Gastroesophageal sphincter (tissue), 3 donors: Measurements from ENCODE around the gene GPR39.

Experiments used
- EP300 ChIP-seq: sonication (generic); formaldehyde crosslinking; IDR thresholded peaks from one replicate; pipeline ENCODE4 v1.6.1; 2017; ENCODE audit warnings: antibody characterized with exemption, mild to moderate bottlenecking
- POLR2A ChIP-seq, 2 donors: fragments of 450-650 bp; IDR thresholded peaks; one replicate each; pipeline ENCODE4 v1.6.1; 2017; ENCODE audit warnings: antibody characterized with exemption in 2 of 2, mild to moderate bottlenecking in 2 of 2, moderate library complexity in 1 of 2
- TF ChIP-seq, protein P1 (sequence below), 4 experiments: fragments of 200-600 bp in 2 of 4; fragments of 450-650 bp in 2 of 4; sonication (generic) in 1 of 4; IDR thresholded peaks; one replicate each; pipeline ENCODE4 v1.5.1; 2017 to 2019; ENCODE audit warnings: antibody characterized with exemption in 4 of 4, mild to moderate bottlenecking in 2 of 4, moderate library complexity in 2 of 4

DNA sequence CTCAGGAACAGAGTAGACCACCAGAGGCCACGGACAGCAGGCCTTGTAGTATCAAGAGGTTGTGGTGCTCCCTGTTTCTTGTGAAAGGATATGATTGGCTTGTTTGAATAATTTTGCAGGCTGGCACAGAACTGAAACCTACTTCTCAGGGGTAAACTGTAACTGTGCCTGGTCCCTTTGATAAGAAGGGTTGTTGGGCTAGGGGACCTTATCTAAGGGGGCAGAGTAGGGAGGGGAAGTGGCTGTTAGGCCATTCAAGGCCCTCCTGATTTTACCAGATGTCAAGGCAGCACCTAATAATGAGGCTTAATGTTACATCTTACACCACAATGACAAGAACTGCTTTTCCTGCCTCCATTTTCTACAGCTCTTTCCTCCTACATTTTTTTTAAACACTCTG lies 45.6 kb downstream of the GPR39 start:
- TF ChIP-seq, protein P1, sequence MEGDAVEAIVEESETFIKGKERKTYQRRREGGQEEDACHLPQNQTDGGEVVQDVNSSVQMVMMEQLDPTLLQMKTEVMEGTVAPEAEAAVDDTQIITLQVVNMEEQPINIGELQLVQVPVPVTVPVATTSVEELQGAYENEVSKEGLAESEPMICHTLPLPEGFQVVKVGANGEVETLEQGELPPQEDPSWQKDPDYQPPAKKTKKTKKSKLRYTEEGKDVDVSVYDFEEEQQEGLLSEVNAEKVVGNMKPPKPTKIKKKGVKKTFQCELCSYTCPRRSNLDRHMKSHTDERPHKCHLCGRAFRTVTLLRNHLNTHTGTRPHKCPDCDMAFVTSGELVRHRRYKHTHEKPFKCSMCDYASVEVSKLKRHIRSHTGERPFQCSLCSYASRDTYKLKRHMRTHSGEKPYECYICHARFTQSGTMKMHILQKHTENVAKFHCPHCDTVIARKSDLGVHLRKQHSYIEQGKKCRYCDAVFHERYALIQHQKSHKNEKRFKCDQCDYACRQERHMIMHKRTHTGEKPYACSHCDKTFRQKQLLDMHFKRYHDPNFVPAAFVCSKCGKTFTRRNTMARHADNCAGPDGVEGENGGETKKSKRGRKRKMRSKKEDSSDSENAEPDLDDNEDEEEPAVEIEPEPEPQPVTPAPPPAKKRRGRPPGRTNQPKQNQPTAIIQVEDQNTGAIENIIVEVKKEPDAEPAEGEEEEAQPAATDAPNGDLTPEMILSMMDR (IDR thresholded peaks at IDR 0.05): no peak
- TF ChIP-seq POLR2A (IDR thresholded peaks at IDR 0.05) (no peak), EP300 (no peak)
